ENCODE results near the gene ACSF3. TPM values are rescaled to one million over a fixed set of nuclear protein-coding genes. Genes with fewer than 3 reads are reported as not detected.

ACSF3 gene
- total RNA-seq, 1 donor from 2014 or later: 31.7 TPM

DNA sequence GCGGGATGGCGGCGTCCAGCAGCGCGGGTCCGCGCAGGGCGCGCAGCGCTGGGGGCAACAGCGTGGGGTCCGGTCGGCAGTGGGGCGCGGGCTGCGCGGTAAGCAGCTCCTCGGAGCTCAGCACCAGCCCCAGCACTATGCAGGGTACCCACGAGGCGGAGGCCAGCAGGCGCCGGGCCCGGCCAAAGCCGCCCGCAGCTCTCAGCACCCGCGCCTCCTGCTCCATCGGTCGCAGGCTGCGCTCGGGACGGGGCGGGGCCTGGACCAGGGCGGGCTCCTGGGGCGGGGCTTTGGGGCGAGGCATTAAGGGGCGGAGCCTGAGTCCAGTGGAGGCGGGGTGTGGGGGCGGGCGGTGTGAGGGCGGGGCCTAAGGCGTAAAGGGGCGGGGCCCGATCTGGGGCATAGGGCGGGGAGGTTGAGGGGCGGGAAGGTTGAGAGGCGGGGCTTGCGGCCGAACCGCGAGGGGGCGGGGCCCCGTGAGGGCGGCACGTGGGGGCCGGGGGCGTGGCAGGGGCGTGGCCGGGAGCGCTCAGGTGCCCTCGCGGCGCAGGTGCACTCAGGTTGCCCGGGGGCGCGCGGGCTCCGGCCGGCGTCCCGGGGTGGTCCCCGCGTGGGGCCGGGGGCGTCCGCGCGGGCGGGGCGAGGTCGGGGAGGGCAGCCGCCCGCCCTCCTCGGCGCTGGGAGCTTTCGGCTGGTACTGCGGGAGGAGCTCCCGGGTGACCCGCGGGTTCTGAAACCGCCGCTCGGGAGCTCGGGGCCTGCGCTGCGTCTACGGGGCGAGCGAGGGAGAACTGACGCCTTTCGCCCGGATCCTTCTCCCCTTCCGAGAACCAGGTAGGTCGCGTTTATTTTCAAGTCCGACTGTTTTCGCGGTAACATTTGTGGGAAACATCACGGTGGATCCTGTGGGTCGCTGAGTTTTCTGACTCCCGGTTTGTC is 108.1 kb downstream of the ACSF3 start:
- Histone ChIP-seq H3K4me1 (peaks cover 21% of the 10 kb centered on the region), H3K27ac (peak overlapping the region; percentile 72), H3K4me3 (peak overlapping the region; percentile 49), H3K36me3 (no peaks in the 10 kb centered on the region), H3K9me3 (no peaks in the 10 kb centered on the region), H3K27me3 (ENCODE audit: low read depth) (peaks cover 53% of the 10 kb centered on the region)
- DNase-seq (peak; percentile 84), ATAC-seq (peak; percentile 90 to 93)
- intact Hi-C loops (cut with DNase I): no loop called here
- TF ChIP-seq, protein P1, sequence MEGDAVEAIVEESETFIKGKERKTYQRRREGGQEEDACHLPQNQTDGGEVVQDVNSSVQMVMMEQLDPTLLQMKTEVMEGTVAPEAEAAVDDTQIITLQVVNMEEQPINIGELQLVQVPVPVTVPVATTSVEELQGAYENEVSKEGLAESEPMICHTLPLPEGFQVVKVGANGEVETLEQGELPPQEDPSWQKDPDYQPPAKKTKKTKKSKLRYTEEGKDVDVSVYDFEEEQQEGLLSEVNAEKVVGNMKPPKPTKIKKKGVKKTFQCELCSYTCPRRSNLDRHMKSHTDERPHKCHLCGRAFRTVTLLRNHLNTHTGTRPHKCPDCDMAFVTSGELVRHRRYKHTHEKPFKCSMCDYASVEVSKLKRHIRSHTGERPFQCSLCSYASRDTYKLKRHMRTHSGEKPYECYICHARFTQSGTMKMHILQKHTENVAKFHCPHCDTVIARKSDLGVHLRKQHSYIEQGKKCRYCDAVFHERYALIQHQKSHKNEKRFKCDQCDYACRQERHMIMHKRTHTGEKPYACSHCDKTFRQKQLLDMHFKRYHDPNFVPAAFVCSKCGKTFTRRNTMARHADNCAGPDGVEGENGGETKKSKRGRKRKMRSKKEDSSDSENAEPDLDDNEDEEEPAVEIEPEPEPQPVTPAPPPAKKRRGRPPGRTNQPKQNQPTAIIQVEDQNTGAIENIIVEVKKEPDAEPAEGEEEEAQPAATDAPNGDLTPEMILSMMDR (IDR thresholded peaks at IDR 0.05): no peak

DNA sequence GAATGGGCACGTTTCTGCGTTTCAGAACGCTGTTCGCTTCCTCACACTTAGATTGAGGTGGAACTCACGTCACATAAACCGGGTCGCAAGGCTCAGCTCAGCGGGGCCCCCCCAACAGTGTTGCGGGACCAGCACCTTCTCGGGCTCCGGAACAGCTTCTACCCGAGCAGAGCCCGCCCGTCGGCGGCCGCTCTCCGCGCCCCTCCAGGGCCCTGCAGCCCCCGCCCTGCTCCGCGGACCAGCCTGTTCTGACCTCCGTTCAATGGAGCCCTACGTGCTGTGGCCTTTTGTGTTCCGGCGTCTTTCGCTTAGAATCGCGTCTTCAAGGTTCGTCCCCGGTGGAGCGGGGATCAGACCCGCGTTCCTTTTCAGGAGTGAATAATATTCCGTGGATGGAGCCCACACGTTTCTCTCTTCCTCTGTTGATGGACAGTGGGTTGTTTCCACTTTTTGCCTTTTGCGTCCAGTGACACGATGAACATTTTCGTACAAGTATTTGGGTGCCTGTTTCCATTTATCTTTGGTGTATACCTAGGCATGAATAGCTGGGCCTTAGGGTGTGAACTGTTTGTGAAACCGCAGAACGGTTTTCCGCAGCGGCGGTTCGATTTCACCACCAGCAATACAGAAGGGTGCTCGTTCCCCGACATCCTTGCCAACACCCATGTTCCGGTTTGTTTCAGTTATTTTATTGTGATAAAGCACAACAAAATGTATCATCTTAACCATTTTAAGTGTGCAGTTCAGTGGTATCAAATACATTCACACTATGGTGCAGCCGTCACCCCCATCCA is 109.0 kb downstream of the ACSF3 start:
- no peaks in the 10 kb centered on the region for H3K36me3 ChIP-seq
- H3K9me3 ChIP-seq: no peaks in the 10 kb centered on the region
- DNase-seq: peak; percentile 41
- no peak for ATAC-seq
- intact Hi-C loops (cut with DNase I): no loop called here
- TF ChIP-seq, protein P1 (IDR thresholded peaks at IDR 0.05): no peak
- H3K27me3 ChIP-seq (ENCODE audit: low read depth): peaks cover 53% of the 10 kb centered on the region
- H3K4me1 ChIP-seq: peaks cover 21% of the 10 kb centered on the region
- peak overlapping the region; percentile 27 for H3K4me3 ChIP-seq
- no peak overlapping the region for H3K27ac ChIP-seq

Other genes with a start within 250 kb of the ACSF3 start
- gene GALNS, start 236.9 kb upstream of the ACSF3 start, total RNA-seq: 48.5 TPM
- gene TRAPPC2L, start 236.7 kb upstream of the ACSF3 start, total RNA-seq: 51.4 TPM
- not detected for gene PABPN1L, start 227.2 kb upstream of the ACSF3 start, total RNA-seq
- gene CBFA2T3, start 116.6 kb upstream of the ACSF3 start, total RNA-seq: 14.3 TPM
- gene CDH15, start 77.9 kb downstream of the ACSF3 start, total RNA-seq: 0.50 TPM
- 132 TPM for gene SLC22A31, start 106.7 kb downstream of the ACSF3 start, total RNA-seq
- gene ZNF778, start 123.9 kb downstream of the ACSF3 start, total RNA-seq: 9.7 TPM